8988T (cell line): ENCODE results near the gene SHANK2.

Experiments
- DNase-seq: peaks from one replicate; pipeline ENCODE4 v3.0.0; 2011

SHANK2 gene

DNA sequence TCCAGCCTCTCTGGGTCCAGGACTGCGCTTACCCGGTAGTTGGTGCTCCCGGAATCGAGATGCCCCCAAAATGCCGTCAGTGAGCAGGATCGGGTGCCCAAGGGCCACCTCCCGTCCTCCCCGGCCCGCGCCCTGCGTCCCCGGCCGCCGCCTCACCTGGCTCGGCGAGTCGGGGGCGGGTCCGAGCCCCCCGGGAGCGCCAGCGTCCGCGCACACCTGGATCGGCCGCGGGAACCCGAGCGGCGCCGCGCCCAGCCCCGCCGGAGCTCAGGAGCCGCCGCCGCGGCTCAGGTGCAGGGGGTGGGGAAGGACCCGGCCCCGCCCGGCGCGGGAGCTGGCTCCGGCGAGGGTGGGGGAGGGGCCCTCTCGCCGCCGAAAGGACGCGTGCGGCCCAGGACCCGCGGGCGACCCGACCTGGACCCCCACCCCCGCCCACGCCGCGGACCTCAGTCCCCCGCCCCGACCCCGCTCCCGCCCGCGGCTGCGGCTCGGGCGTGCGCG is at the start of gene SHANK2:
TSS of gene SHANK2 (minus strand) at position 309 of the 501 bp plus-strand sequence. CDS start 105,251 bp downstream, outside the sequence.
- peak; percentile 70 for DNase-seq

DNA sequence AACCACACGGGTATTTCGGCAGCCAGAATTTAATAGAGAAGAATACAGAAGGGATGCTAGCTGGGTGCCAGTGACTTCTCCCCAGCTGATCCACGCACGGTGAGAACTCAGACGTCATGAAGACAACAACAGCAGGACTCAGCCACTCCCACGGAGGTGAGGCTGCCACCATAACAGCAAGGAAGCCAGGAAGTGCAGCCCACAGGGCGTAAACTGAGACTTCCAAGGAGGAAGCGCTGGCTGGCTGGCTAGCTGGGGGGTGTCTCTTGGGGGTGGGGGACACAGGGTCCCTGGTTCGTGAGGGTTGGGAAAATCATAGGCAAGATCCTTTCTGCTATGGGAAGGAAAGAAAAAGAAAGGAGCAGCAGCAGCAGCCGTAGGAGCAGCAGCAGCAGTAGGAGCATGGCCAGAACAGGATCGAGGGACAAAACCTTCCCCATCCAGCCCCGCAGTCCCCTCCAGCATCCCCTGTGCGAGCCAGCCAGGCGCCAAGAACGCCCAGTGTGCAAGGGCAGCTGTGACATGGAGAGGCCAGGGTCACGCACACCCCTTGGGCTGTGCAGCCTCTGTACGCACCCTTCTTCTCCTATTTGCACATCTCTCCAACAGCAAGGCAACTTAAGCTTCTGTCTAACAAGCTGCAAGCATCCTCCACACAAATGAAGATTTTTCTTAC is 49.6 kb upstream of the SHANK2 start:
- DNase-seq: no peak

DNA sequence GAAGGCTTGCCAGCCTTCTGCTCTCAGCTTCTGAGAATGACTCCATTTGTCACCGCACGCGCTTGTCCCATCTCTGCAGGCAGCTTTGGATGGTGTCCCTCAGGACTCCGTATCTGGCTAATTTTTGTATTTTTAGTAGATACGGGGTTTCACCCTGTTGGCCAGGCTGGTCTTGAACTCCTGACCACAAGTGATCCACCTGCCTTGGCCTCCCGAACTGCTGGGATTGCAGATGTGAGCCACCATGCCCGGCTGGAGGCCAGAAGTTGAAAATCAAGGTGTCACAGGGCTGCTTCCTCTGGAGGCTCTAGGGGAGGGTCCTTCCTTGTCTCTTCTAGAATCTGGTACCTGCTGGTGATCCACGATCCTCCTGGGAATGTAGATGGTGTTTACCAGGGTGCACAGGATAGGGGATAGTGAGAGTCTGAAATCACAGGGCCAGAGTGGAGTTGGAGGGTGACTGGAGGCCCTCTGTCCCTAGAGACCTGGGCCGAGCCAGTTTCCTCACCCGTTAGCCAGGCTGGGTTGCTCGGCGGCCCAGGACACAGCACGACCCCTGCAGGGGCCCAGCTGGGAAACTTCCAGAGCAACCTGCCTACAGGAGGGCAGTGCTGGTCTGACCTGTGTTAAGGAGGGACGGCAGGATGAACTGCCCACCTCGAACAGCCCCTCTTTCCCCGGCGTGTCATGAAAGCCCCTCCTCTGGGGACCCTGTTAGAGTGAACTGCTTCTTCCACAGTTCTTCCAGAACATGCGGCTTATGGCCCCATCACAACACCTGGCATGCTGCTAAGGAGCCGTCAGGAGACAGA is 48.9 kb upstream of the SHANK2 start:
- no peak for DNase-seq

DNA sequence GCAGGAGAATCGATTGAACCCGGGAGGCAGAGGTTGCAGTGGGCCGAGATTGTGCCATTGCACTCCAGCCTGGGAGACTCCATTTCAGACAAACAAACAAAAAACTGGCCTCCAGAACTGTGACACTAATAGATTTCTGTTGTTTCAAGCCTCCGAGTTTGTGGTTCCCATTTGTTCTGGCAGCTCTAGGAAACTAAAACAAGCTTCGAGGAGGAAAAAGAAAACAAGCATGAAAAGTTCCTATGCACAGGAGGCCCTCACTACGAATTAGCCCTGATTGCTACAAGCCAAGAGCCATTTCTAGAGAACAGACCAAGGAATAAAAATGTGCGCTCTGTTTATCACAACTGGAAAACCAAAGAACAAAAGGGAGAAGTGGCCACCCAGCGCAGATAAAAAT is 47.8 kb upstream of the SHANK2 start:
- no peak for DNase-seq

DNA sequence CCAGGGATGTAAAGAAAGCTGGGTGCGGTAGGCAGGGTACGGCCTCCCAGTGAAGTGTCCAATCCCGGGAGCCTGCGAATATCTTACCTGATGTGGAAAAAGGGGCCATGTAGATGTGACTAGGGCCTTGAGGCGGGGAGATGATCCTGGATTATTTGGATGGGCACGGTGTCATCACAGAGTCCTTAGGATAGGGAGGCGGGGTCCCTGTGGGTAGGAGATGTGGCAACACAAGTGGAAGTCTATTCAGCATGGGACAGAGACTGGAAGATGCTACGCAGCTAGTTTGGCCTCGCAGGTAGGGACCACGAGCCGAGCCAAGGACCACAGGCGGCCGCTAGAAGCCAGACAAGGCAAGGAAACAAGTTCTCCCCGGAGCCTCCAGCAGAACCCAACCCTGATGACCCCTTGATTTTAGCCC is 46.4 kb upstream of the SHANK2 start:
- DNase-seq: no peak

DNA sequence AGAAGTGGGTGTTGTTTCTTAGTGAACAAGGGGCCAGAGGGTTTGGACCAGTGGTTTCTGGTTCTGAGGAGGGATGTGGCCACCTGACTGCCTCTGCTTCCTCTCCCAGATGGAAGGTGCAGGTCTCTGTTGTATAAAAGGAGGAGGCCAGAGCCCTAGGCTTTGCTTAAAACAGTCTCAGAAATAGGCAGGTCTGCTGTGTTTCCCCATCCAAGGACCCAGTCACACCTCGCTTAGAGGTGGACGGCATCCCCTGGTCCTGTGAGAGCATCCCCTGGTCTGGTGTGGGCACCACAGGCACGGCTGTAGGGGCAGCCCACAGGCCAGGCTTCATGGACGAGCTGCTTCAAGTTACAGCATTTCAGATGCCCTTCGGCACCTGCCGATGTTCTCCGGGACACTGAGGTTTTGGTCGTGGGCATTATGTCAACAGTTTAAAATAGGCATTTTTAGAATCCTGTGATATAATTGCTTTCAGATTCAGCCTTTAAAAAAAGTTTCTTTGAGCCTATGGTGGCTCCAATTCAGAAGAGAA is 45.7 kb upstream of the SHANK2 start:
- no peak for DNase-seq

DNA sequence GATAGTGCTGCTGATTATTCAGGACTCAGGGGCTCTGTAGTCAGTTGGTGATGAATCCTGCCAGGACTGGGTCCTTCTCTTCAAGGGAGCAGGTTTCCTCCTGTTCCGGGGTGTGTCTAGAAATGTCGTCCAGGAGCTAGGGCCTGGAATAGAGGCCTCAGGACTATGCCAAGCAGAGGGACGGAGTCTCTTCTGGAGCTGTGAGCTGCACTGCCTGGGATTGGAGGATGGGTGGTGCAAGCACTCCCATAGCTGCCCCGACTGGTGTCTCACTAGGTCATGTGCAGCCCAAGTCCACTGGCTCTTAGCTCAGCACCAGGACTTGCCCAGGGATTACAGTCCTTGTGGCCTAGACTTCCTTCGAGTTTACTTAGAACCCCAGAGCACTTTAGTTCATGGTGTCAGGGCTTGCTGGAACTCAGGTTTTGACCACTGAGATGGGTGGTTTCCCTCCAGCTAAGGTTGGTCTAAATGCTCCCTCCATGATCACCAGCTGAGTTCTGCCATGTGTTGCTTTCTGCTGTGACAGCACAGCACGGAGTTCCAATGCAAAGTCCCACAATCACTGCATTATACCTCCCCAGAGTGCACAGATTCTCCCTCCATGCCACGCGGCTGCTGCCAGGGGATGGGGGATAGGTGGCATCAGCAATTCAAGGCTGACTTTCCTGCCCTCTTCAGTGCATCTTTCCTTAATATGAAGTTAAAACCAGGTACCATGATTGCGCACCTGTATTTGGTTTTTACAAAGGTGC is 42.6 kb upstream of the SHANK2 start:
- no peak for DNase-seq

DNA sequence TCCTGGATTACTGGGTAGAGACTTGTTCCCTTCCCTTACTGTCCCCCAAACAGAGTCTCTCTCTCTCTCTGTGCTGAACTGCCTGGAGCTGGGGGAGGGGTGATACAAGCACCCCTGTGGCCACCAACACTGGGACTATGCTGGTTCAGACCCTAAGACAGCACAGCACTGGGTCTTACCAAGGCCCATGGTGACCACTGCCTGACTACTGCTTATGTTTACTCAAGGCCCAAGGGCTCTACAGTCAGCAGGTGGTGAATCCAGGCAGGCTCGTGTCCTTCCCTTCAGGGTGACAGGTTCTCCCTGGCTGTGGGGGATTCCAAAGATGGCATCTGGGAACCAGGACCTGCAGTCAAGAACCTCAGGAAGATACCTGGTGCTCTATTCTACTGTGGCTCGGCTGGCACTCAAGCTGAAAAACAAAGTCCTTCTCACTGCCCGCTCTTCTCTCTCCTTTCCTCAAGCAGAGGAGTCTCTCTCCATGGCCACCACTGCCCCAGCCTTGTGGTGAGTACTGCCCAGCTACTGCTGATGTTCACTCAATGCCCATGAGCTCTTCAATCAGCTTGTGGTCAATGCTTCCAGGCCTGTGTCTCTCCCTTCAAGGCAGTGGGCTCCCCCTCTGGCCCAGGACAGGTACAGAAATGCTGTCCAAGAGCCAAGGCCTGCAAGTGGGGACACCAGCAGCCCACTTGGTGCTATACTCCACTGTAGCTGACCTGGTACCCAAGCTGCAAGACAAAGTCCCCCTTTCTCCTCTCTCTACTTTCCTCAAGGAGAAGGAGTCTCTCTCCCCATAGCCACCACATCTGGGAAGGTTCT is 41.8 kb upstream of the SHANK2 start:
- DNase-seq: no peak

DNA sequence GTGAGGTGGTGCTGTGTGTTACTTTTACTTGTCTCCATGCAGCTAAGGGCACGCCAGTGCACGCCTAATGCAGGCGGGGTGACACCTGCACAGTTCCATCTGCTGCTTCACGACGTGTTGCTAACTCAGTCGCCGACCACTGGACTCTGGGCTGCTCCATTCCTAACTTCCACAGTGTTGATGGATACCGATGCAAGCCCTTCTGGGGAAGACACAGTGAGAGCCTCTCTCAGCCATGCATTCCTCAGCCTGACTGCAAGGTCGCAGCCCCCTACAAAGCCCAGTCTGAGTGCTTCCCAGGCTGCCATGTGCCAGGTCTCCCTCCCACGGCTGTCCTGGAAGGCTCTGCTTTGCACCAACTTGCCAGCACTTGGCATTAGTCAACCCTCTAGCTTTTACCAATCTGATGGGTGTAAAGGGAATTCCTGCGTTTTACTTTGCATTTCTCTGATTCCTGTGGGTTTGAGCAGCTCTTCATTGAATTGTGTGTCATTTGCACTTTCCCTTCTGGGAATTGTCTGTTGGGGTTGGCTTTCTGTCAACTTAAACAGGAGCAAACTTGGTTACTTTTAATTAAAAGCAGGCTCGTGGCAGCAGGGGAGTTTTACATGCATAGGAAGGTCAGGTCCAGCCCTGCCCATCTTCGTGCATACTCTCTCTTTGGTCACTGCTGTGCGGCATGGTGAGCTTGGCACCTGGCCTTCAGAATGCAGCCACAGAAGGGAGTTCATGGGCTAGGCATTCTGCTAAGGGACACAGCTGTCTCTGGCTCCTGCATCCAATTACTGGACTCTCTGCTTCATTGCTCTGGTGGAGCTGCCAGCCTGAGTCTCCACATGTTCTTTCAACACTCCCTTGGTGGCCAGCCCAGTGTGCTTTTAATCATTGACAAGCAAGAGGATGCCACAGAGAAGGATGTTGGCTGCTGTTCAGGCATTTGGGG is 34.6 kb upstream of the SHANK2 start:
- no peak for DNase-seq

DNA sequence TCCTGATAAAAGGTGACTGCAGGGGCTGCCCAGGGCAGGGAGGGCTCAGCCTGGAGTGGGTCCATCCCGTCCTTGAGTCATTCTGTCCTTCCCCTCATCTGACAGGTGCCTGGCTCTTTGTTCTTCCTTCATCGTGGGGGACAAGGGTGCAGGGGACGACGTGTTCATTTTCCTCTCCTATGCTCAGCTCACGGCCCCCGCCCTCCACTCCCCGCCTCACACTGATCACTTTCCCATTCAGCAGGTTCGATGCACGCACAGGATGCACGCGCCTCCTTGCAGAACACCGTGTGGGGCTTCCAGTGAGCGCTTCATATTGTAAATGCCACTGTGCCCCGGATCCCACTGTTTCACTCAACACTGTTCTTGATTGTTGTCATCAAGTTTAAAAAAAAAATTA is 32.7 kb upstream of the SHANK2 start:
- DNase-seq: no peak

DNA sequence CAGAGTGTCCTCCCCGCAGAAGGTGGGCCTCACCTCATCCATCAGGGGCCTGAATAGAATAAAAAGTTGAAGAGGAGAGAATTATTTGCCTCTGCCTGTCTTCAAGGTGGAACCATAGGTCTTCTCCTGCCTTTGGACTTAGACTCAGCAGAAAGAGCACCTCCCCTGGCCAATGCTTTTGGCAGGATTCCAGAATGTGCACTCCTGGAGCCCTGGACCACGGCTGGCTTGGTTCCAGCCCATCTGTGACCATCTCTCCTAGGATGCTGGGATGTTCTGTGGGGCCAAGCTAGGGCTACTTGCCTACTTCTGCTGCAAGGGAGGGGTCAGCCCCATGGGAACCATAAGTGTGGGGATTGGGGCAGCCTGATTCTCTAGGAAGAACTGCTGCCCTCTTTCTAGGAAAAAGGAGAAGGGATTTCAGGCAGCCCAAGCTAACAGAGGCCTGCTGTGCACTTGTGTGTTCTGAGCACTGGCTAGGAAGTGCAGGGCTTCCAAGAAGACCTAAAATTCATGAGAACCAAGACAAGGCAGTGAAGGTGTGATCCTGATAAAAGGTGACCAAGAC is 32.2 kb upstream of the SHANK2 start:
- no peak for DNase-seq

DNA sequence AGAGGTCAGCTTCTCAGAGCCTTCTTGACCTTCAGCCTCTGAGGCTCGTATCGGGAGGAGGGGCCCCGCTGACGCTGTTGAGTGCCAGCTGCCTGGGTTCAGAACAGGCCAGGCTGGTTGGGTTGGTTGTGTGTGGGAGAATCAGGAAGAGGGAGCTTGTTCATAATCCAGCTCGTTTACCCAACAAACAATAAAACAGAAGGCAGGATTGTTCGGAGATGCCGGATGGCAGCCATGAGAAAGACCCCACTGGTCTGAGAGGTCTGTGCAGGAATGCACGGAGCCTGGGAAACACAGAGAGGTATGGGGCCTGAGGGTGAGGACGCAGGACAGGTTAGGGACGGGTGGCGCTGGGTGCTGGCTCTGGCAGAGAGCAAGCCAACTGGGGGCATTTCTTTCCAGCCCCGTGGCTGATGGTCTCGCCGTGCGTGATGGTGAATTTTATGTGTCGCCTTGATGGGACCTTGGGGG is 31.6 kb upstream of the SHANK2 start:
- no peak for DNase-seq

DNA sequence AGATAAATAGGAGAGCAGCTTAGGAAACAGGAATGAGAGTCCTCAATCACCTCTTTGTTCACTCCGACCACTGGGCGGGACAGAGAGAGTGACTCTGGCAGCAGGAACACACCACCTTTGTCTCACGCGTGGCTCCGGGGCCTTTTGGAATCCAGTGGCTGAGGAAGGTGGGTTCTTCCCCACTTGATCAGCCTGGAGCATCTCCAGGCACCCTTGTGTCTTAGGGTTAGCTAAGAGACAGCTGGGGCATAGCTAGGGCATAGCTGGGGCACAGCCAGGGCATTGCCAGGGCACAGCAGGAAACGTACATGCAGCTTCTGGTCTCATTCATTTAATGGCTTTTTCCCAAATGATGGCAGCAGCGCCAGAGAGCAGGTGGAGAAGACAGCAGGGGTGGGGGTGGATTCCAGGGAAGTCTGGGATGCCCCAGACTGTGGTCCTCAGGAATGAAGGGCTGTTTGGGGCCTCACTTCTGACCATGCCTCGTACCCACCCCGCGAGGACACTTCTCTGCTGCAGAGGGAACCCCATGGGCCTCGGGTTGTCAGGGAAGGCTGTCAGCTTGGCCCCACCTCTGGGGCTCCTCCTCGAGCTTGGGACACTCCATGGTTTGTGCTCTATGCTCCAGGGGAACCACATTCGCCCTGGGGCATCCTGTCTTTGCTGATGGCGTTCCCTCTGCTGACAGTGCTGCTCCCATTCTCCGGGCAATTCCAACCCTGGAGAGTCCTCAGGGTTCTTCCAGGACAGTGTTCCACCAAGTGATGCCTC is 30.4 kb upstream of the SHANK2 start:
- no peak for DNase-seq

DNA sequence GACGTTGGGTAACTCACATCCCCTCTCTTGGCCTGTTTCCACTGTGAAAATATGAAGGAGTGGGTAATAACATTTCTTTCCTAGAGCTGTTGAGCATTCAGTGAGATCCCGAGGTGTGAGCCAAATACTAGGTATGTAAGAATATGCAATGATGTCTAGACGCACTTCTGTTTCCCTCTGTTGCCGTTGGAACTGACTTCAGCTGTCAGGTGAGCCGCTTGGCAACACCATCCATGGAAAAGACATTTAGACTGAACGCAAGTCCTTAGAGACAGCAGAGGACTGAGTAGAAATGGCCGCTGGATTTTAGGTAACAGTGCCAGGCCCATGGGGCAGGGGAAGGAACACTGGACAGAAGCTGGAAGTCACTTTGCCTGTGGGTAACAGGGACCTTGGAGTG is 29.5 kb upstream of the SHANK2 start:
- DNase-seq: no peak

DNA sequence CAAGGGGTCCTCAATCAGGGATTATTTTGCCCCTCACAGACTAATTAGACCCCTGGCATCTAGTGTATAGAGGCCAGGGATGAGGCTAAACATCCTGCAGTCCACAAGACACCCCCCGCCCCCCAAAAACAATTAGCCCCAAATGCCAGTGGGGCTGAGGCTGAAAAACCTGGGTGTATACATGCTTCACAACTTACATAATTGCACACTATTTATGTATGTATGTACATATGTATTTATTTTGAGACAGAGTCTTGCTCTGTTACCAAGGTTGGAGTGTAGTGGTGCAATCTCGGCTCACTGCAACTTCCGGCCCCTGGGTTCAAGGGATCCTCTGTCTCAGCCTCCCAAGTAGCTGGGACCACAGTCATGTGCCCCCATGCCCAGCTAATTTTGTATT is 28.8 kb upstream of the SHANK2 start:
- no peak for DNase-seq

DNA sequence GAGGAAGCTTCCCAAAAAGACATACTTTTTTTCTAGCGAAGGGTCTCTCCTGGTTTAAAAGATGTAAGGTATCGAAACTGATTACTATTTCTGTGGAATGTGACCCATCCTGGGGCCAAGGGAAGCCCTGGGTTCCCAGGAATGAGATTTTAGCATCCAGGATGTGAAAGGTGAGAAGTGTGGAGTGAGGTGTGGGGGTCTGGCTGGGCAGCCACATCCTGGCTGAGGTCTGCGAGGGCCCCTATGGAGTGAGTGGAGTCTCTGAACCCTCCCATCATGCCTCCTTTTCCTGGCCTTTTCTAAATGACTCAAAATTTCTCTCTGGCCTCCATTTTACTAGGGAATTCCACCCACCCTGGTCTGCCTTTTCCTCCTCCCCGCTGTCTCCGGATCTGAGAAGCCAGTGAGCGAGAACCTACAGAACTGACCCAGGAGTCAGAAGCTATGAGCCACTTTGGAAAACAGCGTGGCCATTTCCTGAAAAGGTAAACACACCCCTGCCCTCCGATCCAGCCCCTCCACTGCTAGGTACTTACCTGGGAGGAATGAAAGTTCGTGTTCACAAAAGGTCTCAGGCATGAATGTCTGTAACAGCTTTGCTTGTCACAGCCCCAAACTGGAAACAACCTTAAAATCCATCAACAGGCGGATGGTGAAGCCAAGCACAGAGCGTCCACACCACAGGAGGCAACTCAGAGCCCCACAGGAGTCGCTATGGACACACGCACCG is 27.7 kb upstream of the SHANK2 start:
- DNase-seq: no peak

DNA sequence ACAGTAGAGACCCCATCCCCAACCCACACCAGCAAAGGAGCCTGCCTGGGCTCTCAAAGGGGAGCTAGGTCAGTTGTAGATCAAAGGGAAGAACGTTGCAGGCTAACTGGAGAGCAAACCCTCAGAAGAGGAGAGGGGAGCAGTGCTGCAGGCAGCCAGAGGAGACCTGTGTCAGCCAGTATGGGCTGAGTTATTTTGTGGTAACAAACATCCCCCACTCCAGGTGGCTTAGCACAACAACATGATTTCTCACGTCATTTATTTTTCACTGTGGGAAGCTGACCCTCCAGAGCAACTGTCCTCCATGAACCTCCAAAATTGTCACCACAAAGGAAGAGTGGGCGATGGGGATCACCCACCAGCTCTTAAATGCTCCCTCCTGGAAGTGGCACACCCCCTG is 19.8 kb upstream of the SHANK2 start:
- no peak for DNase-seq

DNA sequence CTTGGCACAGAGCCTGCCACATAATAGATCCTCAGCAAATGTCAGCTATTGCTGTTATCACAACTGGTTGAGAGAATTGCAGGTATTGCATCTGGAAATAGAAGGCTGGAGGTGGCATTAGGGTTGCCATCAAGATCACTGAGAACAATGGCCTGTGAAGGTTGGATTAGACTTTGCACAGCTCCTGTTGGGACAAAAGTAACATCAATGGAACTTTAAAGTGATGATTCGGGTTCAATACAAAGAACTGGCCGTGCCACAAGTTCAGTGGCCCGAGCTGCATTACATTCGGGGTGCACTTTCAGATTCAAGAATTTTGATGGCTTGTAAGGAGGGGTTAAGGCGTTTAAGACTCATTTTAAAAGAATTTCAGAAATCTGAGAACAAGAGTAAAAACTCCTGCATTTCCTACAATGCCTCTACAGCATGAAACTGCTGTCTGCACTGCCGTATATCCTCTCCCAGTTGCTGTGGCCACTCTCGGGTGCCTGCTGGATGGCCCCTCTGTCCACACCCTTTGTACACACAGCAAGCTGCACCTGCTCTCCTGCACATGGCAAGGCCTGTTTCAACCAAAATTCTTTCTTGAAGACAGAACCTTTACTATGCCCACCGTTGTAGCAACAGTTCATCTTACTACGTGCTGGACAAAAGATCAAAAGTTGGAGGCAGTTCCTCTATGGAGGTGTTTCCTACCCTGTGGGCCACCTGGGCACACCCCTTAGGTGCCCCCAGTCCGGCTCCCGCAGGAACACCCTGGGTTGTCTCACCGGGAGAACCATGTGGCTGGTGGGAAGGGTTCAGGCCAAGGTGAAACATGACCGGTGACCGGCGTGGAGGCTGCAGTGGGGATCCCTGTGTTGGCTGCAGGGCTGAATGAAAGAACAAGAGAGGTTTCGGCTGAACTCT is 17.5 kb upstream of the SHANK2 start:
- no peak for DNase-seq
